HFFc6 (cell line): ENCODE measurements around the gene PNPLA6. TPM values are rescaled to one million over a fixed set of nuclear protein-coding genes. Genes with fewer than 3 reads are reported as not detected.
A peak's percentile ranks its signal among the peaks of the same experiment; 100 is the strongest.
"Not testable (repeated sequence)": the region's sequence is repeated elsewhere in the genome, so short reads cannot be mapped to it uniquely, and the experiment has no call there.

Experiments used
- DNase-seq: peaks from one replicate; pipeline ENCODE4 v3.0.0-alpha.2; 2018
- H3K27ac Mint-ChIP-seq: 2 replicates; pipeline ENCODE4 v1.8.0; 2020; ENCODE audit warnings: mild to moderate bottlenecking, mixed read lengths
- H3K27me3 Mint-ChIP-seq: 2 replicates; pipeline ENCODE4 v1.8.0; 2021; ENCODE audit warnings: mild to moderate bottlenecking, moderate library complexity, mixed read lengths; ENCODE audit not compliant: insufficient read depth
- H3K36me3 Mint-ChIP-seq: 2 replicates; pipeline ENCODE4 v1.8.0; 2021; ENCODE audit warnings: low read depth, mixed read lengths
- H3K4me1 Mint-ChIP-seq: 2 replicates; pipeline ENCODE4 v1.8.0; 2020; ENCODE audit warnings: low read depth, mixed read lengths
- H3K4me3 Mint-ChIP-seq: 2 replicates; pipeline ENCODE4 v1.8.0; 2020; ENCODE audit warnings: mild to moderate bottlenecking, moderate library complexity, mixed read lengths
- H3K9me3 Mint-ChIP-seq: 2 replicates; pipeline ENCODE4 v1.8.0; 2020; ENCODE audit warnings: mild to moderate bottlenecking, mixed read lengths
- total RNA-seq, 6 experiments: library from RNA; stranded (reverse); fragmentation: NEBNext Ultra II Directional; extraction: Animal tissue kit (Norgen Biotek cat#: 25700); gene quantifications; 2 replicates in 1 of 6; 3 replicates in 5 of 6; pipeline ENCODE4 v1.2.3, GENCODE V29; 2021
- TF ChIP-seq, protein P1 (sequence below): fragments of 200-600 bp; sonication (generic); IDR thresholded peaks from 2 replicates; pipeline ENCODE4 v1.5.0; 2021; ENCODE audit warnings: antibody characterized with exemption, mild to moderate bottlenecking

Gene PNPLA6
- total RNA-seq, 6 experiments from 2014 or later, result 123 to 157 (median 138) TPM

GRCh38 chr19:7529610-7530490, 5.7 kb upstream of the PNPLA6 start:
- TF ChIP-seq, protein P1, sequence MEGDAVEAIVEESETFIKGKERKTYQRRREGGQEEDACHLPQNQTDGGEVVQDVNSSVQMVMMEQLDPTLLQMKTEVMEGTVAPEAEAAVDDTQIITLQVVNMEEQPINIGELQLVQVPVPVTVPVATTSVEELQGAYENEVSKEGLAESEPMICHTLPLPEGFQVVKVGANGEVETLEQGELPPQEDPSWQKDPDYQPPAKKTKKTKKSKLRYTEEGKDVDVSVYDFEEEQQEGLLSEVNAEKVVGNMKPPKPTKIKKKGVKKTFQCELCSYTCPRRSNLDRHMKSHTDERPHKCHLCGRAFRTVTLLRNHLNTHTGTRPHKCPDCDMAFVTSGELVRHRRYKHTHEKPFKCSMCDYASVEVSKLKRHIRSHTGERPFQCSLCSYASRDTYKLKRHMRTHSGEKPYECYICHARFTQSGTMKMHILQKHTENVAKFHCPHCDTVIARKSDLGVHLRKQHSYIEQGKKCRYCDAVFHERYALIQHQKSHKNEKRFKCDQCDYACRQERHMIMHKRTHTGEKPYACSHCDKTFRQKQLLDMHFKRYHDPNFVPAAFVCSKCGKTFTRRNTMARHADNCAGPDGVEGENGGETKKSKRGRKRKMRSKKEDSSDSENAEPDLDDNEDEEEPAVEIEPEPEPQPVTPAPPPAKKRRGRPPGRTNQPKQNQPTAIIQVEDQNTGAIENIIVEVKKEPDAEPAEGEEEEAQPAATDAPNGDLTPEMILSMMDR, result no peak
- no peaks in the 10 kb centered on the region for H3K9me3 Mint-ChIP-seq
- peaks cover 4% of the 10 kb centered on the region for H3K27me3 Mint-ChIP-seq
- peaks cover 13% of the 10 kb centered on the region for H3K4me1 Mint-ChIP-seq
- H3K4me3 Mint-ChIP-seq, result no peak overlapping the region
- H3K27ac Mint-ChIP-seq, result no peak overlapping the region
- no peak for DNase-seq
- H3K36me3 Mint-ChIP-seq, result peaks cover 4% of the 10 kb centered on the region; the same call in 1 of the 2 replicates

- Mint-ChIP-seq H3K36me3 (peaks cover 4% of the 10 kb centered on the region; the same call in 1 of the 2 replicates), H3K4me1 (peaks cover 19% of the 10 kb centered on the region), H3K4me3 (peak overlapping the region; percentile 98), H3K9me3 (no peaks in the 10 kb centered on the region), H3K27me3 (peaks cover 4% of the 10 kb centered on the region), H3K27ac (peak overlapping the region; percentile 97)
- DNase-seq, result peak; percentile 79
- TF ChIP-seq, protein P1, result no peak
These were observed 2.1 kb upstream of the PNPLA6 start for GRCh38 chr19:7533281-7533885.

GRCh38 chr19:7533925-7534480, 1.5 kb upstream of the PNPLA6 start:
- peaks cover 10% of the 10 kb centered on the region for H3K36me3 Mint-ChIP-seq
- H3K27me3 Mint-ChIP-seq, result peaks cover 3% of the 10 kb centered on the region
- peak overlapping the region; percentile 97 for H3K27ac Mint-ChIP-seq
- H3K4me1 Mint-ChIP-seq, result peaks cover 19% of the 10 kb centered on the region
- TF ChIP-seq, protein P1, result no peak
- peak; percentile 75 for DNase-seq
- H3K9me3 Mint-ChIP-seq, result no peaks in the 10 kb centered on the region
- peak overlapping the region; percentile 98 for H3K4me3 Mint-ChIP-seq

DNA sequence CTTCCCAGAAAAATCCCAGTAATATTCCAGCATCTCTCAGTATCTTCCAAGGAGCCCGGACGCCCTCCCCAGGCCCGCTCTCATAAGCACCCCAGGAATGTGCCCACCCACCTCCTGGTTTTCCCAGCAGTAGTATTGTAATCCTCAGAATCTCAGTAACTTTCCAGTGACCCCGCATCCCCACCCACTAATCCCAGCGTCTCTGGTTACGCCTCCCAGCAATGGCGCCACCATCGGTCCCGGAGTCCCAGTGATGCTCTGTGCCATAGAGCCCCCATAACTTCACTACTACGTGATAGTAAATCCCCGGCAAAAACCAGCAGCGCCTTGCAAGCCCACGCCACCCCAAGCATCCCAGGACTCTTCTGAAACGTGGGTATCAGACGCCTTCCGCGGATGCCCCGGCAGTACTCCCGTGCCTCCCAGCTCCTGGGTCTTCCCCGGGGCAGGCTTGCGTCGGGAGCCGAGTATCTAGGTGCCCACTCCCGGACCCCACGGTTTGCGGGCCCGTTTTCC, 928 bp upstream of the PNPLA6 start:
- Mint-ChIP-seq H3K27me3 (peaks cover 3% of the 10 kb centered on the region), H3K36me3 (peaks cover 11% of the 10 kb centered on the region), H3K27ac (peak overlapping the region; percentile 97), H3K9me3 (no peaks in the 10 kb centered on the region), H3K4me1 (peaks cover 19% of the 10 kb centered on the region), H3K4me3 (peak overlapping the region; percentile 98)
- DNase-seq, result peak; percentile 89
- TF ChIP-seq, protein P1, result peak; percentile 49

GRCh38 chr19:7535998-7536695, 630 bp downstream of the PNPLA6 start:
- no peak for DNase-seq
- H3K4me1 Mint-ChIP-seq, result peaks cover 19% of the 10 kb centered on the region
- H3K27me3 Mint-ChIP-seq, result peaks cover 3% of the 10 kb centered on the region
- H3K36me3 Mint-ChIP-seq, result peaks cover 17% of the 10 kb centered on the region
- H3K27ac Mint-ChIP-seq, result peak overlapping the region; percentile 43; the same call in 1 of the 2 replicates
- TF ChIP-seq, protein P1, result no peak
- peak overlapping the region; percentile 98 for H3K4me3 Mint-ChIP-seq
- H3K9me3 Mint-ChIP-seq, result no peaks in the 10 kb centered on the region

DNA sequence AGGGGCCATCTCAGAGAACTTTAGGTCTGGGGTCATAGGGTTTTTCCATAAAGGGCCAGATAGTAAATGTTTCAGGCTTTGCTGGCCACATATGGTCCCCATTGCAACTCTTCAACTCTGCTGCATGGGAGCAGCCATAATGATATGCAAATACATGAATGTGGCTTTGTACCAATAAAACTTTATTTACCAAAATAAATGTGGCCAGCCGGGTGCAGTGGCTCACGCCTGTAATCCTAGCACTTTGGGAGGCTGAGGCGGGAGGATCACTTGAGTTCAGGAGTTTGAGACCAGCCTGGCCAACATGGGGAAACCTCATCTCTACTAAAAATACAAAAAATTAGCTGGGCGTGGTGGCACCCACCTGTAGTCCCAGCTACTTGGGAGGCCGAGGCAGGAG, 3.5 kb downstream of the PNPLA6 start:
- not testable (repeated sequence) for H3K27ac Mint-ChIP-seq

More for the DNA sequence above, 3.5 kb downstream of the PNPLA6 start:
- H3K9me3 Mint-ChIP-seq, H3K4me3 Mint-ChIP-seq, H3K4me1 Mint-ChIP-seq, H3K27me3 Mint-ChIP-seq, DNase-seq: not testable (repeated sequence)
- peaks cover 21% of the 10 kb centered on the region for H3K36me3 Mint-ChIP-seq
